ENCODE data around the gene REV3L. TPM values are rescaled to one million over a fixed set of nuclear protein-coding genes. Genes with fewer than 3 reads are reported as not detected.

Gene REV3L
- total RNA-seq, 1 experiment from 2014 or later, result 5.3 TPM

DNA sequence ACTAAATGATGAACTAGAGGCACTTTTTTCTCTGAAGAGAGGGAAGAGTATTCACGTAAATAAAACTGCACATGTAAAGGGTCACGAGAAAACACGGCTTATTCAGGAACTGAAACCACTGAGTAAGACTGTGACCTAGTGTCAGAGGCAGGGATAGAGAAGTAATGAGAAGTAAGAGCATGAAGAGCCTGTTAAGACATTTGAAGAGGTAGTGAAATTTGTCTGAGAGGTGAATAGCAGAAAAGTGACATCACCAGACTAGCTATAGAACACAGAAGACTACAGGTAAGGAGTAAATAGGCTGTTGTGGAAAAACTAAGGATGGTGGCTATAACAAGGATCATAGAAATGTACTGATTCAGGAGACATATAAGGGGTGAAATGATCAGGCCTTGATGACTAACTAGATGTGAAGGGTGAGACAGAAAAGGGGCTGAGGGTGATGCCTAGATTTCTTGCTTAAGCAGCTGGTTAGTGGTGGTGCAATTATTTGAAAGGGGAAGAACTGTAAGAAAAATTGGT, 76.8 kb downstream of the REV3L start:
- Histone ChIP-seq H3K9ac (ENCODE audit: extremely low read depth, insufficient read length, low read length) (no peak overlapping the region), H2AK5ac (ENCODE audit: insufficient read length, low read length) (no peak overlapping the region), H4K91ac (ENCODE audit: insufficient read length, low read depth, low read length) (no peak overlapping the region), H2BK5ac (ENCODE audit: insufficient read length, low read length) (no peak overlapping the region), H3K14ac (ENCODE audit: insufficient read depth, low read length) (no peak overlapping the region), H2BK20ac (ENCODE audit: low read depth, low read length, poor library complexity, severe bottlenecking) (no peak overlapping the region), H3K4me1 (ENCODE audit: insufficient read depth, low read length) (no peaks in the 10 kb centered on the region), H3K79me1 (ENCODE audit: insufficient read depth, low read depth, low read length, poor library complexity, severe bottlenecking) (no peaks in the 10 kb centered on the region), H4K8ac (replicated peaks; ENCODE audit: insufficient read length, low read depth, low read length) (no peak overlapping the region), H2BK15ac (ENCODE audit: low read depth, low read length) (no peak overlapping the region), H2BK12ac (ENCODE audit: insufficient read length, low read depth, low read length) (no peak overlapping the region), H3K27me3 (ENCODE audit: insufficient read depth, low read length) (no peaks in the 10 kb centered on the region), H3K56ac (ENCODE audit: insufficient read length, low read depth, low read length) (no peak overlapping the region), H3K23me2 (ENCODE audit: insufficient read length, low read depth, low read length, poor library complexity, severe bottlenecking) (no peaks in the 10 kb centered on the region), H2AFZ (ENCODE audit: low read length) (no peak overlapping the region), H2BK120ac (ENCODE audit: low read depth, low read length, poor library complexity, severe bottlenecking) (no peak overlapping the region), H3K79me2 (ENCODE audit: insufficient read depth, low read length) (no peaks in the 10 kb centered on the region), H3K9me3 (ENCODE audit: control insufficient read depth, low read depth, low read length) (no peaks in the 10 kb centered on the region), H3K23ac (ENCODE audit: insufficient read length, low read depth, low read length) (no peak overlapping the region), H3K27ac (ENCODE audit: insufficient read length, low read depth, low read length) (no peak overlapping the region), H3K4me2 (ENCODE audit: insufficient read depth, insufficient read length, low read length) (no peak overlapping the region), H4K5ac (ENCODE audit: insufficient read length, low read depth, low read length) (no peak overlapping the region), H3T11ph (ENCODE audit: low read length) (no peak overlapping the region), H4K20me1 (ENCODE audit: control insufficient read depth, insufficient read depth, insufficient read length) (no peaks in the 10 kb centered on the region), H3K18ac (ENCODE audit: insufficient read length, low read depth, low read length) (no peak overlapping the region), H3K4ac (ENCODE audit: low read depth, low read length) (no peak overlapping the region)
- no peaks in the 10 kb centered on the region for H3K27me3 Mint-ChIP-seq (ENCODE audit: low read depth)
- no peak for DNase-seq
- TF ChIP-seq, protein P1, sequence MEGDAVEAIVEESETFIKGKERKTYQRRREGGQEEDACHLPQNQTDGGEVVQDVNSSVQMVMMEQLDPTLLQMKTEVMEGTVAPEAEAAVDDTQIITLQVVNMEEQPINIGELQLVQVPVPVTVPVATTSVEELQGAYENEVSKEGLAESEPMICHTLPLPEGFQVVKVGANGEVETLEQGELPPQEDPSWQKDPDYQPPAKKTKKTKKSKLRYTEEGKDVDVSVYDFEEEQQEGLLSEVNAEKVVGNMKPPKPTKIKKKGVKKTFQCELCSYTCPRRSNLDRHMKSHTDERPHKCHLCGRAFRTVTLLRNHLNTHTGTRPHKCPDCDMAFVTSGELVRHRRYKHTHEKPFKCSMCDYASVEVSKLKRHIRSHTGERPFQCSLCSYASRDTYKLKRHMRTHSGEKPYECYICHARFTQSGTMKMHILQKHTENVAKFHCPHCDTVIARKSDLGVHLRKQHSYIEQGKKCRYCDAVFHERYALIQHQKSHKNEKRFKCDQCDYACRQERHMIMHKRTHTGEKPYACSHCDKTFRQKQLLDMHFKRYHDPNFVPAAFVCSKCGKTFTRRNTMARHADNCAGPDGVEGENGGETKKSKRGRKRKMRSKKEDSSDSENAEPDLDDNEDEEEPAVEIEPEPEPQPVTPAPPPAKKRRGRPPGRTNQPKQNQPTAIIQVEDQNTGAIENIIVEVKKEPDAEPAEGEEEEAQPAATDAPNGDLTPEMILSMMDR (conservative IDR thresholded peaks at IDR 0.05), result no peak
- no CpG with 5 or more reads among the region's 3 CpGs for WGBS (ENCODE audit: extremely low coverage, insufficient read length, low lambda C conversion rate)
- H3K9me3 Mint-ChIP-seq, result no peaks in the 10 kb centered on the region
- peaks cover 0 to 5% of the 10 kb centered on the region in 2 experiments; a peak in 1 of 4 replicates for H3K4me1 Mint-ChIP-seq
- peaks cover 4 to 7% (median 5%) of the 10 kb centered on the region in 3 experiments; a peak in 5 of 7 replicates for H3K36me3 Mint-ChIP-seq (ENCODE audit: insufficient read depth in 1 of 3, low read depth in 3 of 3)
- H3K27ac Mint-ChIP-seq, result no peak overlapping the region; a peak in 1 of 7 replicates
- H3K4me3 Mint-ChIP-seq, result no peak overlapping the region

All from H9 (cell line).